Measurements from ENCODE around the gene PPM1E.

- TF ChIP-seq POLR2A (IDR thresholded peaks at IDR 0.05): no peak
- TF ChIP-seq, protein P1, sequence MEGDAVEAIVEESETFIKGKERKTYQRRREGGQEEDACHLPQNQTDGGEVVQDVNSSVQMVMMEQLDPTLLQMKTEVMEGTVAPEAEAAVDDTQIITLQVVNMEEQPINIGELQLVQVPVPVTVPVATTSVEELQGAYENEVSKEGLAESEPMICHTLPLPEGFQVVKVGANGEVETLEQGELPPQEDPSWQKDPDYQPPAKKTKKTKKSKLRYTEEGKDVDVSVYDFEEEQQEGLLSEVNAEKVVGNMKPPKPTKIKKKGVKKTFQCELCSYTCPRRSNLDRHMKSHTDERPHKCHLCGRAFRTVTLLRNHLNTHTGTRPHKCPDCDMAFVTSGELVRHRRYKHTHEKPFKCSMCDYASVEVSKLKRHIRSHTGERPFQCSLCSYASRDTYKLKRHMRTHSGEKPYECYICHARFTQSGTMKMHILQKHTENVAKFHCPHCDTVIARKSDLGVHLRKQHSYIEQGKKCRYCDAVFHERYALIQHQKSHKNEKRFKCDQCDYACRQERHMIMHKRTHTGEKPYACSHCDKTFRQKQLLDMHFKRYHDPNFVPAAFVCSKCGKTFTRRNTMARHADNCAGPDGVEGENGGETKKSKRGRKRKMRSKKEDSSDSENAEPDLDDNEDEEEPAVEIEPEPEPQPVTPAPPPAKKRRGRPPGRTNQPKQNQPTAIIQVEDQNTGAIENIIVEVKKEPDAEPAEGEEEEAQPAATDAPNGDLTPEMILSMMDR (IDR thresholded peaks at IDR 0.05): no peak
Observed at GRCh38 chr17:58913971-58914769, 158.5 kb downstream of the PPM1E start.

Measured in right lobe of liver (tissue), 4 donors.